Kidney (tissue), 14 donors: ENCODE data around the gene ARL5B. TPM values are rescaled to one million over a fixed set of nuclear protein-coding genes. Genes with fewer than 3 reads are reported as not detected.

Experiments
- DNase-seq, 5 donors: peaks; one replicate each; pipeline ENCODE4 v3.0.0-alpha.2; 2013 to 2020
- FAIRE-seq: peaks from 2 replicates; lab custom pipeline; 2012; peaks lifted over from hg19 to GRCh38; lab: Jason Lieb, UNC
- H3K27ac ChIP-seq, 2 donors: one replicate each; pipeline ENCODE4 v1.7.0; 2013; ENCODE audit warnings: low read depth in 2 of 2, low read length in 2 of 2, inconsistent platforms in 1 of 2
- H3K27me3 ChIP-seq: one replicate; pipeline ENCODE4 v1.7.1; 2013; ENCODE audit warnings: low read length, inconsistent platforms; ENCODE audit not compliant: control insufficient read depth, insufficient read depth
- H3K36me3 ChIP-seq, 3 donors: one replicate each; pipeline versions ENCODE4 v1.7.0 to v1.7.1; 2013; ENCODE audit warnings: low read length in 3 of 3, control low read depth in 1 of 3, inconsistent platforms in 1 of 3; ENCODE audit not compliant: insufficient read depth in 3 of 3, control insufficient read depth in 2 of 3
- H3K4me1 ChIP-seq, 3 donors: one replicate each; pipeline versions ENCODE4 v1.7.0 to v1.7.1; 2013; ENCODE audit warnings: low read length in 3 of 3, inconsistent platforms in 1 of 3, low read depth in 1 of 3; ENCODE audit not compliant: control insufficient read depth in 2 of 3, insufficient read depth in 2 of 3
- H3K4me3 ChIP-seq, 3 donors: one replicate each; pipeline versions ENCODE4 v1.7.0 to v1.8.1; 2013; ENCODE audit warnings: low read length in 3 of 3, control low read depth in 1 of 3, inconsistent platforms in 1 of 3
- H3K9ac ChIP-seq, 3 donors: one replicate each; pipeline versions ENCODE4 v1.7.0 to v1.7.1; 2013; ENCODE audit warnings: low read length in 3 of 3, control low read depth in 1 of 3, inconsistent platforms in 1 of 3
- H3K9me3 ChIP-seq, 3 donors: one replicate each; pipeline versions ENCODE4 v1.7.0 to v1.7.1; 2013; ENCODE audit warnings: low read length in 3 of 3, control low read depth in 1 of 3, inconsistent platforms in 1 of 3; ENCODE audit not compliant: control insufficient read depth in 2 of 3, insufficient read depth in 1 of 3
- intact Hi-C: fragments of 100-400 bp; cut with DNase I; formaldehyde crosslinking; loops from one replicate; pipeline ENCODE4 v1.11.1; 2022
- polyA plus RNA-seq: library from polyadenylated mRNA; stranded (reverse); fragments of 350-450 nt; fragmentation: Illumina TruSeq; extraction: RNeasy Lipid Tissue Mini Kit (QIAGEN cat#74804); gene quantifications from one replicate; pipeline ENCODE4 v1.2.3, GENCODE V29; 2014; ENCODE audit warnings: low read depth, low replicate concordance; ENCODE audit not compliant: insufficient read depth
- total RNA-seq: library from RNA; stranded (reverse); fragmentation: NEBNext Ultra II Directional; extraction: Animal tissue kit (Norgen Biotek cat#: 25700); gene quantifications from one replicate; pipeline ENCODE4 v1.2.1, GENCODE V29; 2021
- TF ChIP-seq, protein P1 (sequence below): IDR thresholded peaks from 3 replicates; pipeline ENCODE4 v1.5.1; 2012; ENCODE audit warnings: mild to moderate bottlenecking, moderate library complexity, borderline replicate concordance; ENCODE audit not compliant: insufficient read depth; ENCODE audit errors: extremely low read depth
- donor health status: control.
- donor health status: control.
- donor health status: control.
- donor health status: control.
- donor health status: control.
- donor health status: DM: yes; HTN: yes; CAD: no.
- donor health status: Normal renal cell carcinoma (clear cell type).

The ARL5B gene
- total and polyA plus RNA-seq, 2 donors from 2014 or later, result 3.0 to 9.7 TPM

- intact Hi-C loops, result no loop called here
- Histone ChIP-seq H3K36me3 (no peaks in the 10 kb centered on the region), H3K4me1 (peaks cover 0 to under 1% (median 0%) of the 10 kb centered on the region in 3 donors), H3K27me3 (no peaks in the 10 kb centered on the region), H3K9ac (no peak overlapping the region), H3K9me3 (no peaks in the 10 kb centered on the region), H3K27ac (no peak overlapping the region), H3K4me3 (no peak overlapping the region)
- TF ChIP-seq, protein P1, sequence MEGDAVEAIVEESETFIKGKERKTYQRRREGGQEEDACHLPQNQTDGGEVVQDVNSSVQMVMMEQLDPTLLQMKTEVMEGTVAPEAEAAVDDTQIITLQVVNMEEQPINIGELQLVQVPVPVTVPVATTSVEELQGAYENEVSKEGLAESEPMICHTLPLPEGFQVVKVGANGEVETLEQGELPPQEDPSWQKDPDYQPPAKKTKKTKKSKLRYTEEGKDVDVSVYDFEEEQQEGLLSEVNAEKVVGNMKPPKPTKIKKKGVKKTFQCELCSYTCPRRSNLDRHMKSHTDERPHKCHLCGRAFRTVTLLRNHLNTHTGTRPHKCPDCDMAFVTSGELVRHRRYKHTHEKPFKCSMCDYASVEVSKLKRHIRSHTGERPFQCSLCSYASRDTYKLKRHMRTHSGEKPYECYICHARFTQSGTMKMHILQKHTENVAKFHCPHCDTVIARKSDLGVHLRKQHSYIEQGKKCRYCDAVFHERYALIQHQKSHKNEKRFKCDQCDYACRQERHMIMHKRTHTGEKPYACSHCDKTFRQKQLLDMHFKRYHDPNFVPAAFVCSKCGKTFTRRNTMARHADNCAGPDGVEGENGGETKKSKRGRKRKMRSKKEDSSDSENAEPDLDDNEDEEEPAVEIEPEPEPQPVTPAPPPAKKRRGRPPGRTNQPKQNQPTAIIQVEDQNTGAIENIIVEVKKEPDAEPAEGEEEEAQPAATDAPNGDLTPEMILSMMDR, result no peak
- DNase-seq (no peak), FAIRE-seq (no peak)
Measured at GRCh38 chr10:18666810-18667209, 7.6 kb downstream of the ARL5B start.

DNA sequence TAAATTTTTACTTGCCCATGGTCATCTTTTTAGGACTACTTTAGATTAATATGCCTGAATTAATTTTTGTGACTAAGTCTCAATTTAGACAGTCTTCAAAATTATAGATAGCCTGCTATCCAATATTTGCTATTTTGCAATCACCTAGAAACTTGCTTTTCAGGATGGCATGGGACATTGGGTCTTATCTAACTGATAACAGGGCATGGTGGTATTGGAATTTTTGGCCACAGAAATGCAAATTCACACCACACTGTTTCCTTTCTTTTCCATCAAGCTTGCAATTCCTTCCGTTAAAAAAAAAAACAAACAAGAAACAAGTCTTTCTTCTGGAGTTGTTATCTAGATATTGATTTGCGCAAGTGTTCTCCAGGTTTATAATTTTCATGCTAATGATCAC is 8.8 kb downstream of the ARL5B start:
- H3K27ac ChIP-seq, result no peak overlapping the region
- intact Hi-C loops, result no loop called here
- no peak overlapping the region for H3K9ac ChIP-seq
- H3K36me3 ChIP-seq, result peaks cover 0 to 3% (median 0%) of the 10 kb centered on the region in 3 donors
- DNase-seq, result no peak
- H3K9me3 ChIP-seq, result no peaks in the 10 kb centered on the region
- TF ChIP-seq, protein P1, result no peak
- no peaks in the 10 kb centered on the region for H3K27me3 ChIP-seq
- H3K4me3 ChIP-seq, result no peak overlapping the region
- no peaks in the 10 kb centered on the region for H3K4me1 ChIP-seq
- FAIRE-seq, result no peak

DNA sequence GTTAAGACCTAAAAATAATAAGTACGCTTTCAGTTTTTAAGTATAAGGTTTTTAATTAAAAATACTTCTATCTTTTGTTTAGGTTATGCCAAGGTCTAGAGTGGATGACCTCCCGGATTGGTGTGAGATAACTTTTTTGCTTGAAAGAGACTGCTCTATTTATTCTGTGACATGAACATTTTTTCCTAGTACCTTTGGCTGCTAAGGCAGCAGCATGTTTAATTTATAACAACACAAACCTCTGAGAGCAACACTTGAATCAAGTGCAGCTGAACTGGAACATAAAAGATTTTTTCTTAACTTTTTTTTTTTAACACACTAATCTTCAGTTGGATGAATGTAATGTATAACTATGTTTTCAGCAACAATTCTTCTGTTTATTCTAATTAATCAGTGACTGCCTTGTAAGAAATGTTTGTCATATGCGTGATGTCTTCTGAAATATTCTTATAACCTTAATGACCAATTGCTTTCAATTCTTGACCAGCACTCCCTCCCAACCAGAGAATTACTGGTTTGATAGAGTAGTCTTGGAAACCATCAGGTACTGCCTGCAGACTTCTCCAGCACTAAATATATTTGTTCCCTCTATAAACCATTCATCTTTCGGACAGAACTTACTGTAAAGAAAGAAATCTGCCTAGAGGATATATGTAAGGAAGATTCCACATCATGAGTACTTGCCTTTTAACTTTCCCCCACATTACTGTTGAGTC is 16.0 kb downstream of the ARL5B start:
- no peak for DNase-seq
- no peaks in the 10 kb centered on the region for H3K9me3 ChIP-seq
- H3K27me3 ChIP-seq, result no peaks in the 10 kb centered on the region
- no peak overlapping the region for H3K4me3 ChIP-seq
- peaks cover 5 to 18% (median 6%) of the 10 kb centered on the region in 3 donors for H3K36me3 ChIP-seq
- no peak overlapping the region for H3K9ac ChIP-seq
- intact Hi-C loops, result no loop called here
- no peak overlapping the region for H3K27ac ChIP-seq
- no peaks in the 10 kb centered on the region for H3K4me1 ChIP-seq
- FAIRE-seq, result no peak
- TF ChIP-seq, protein P1, result no peak
